HEK293T (cell line): ENCODE measurements around the gene EMSY.

Experiments
- ARNT ChIP-seq: fragments of 450-650 bp; IDR thresholded peaks from 2 replicates; pipeline ENCODE4 v1.6.1; 2017; ENCODE audit warnings: mild to moderate bottlenecking
- ELF4 ChIP-seq: fragments of 450-650 bp; IDR thresholded peaks from 2 replicates; pipeline ENCODE4 v1.6.1; 2017; ENCODE audit warnings: antibody characterized with exemption
- FOXA1 ChIP-seq: fragments of 450-650 bp; IDR thresholded peaks from 2 replicates; pipeline ENCODE4 v1.6.1; 2016; ENCODE audit warnings: mild to moderate bottlenecking
- FOXK2 ChIP-seq: fragments of 450-650 bp; IDR thresholded peaks from 2 replicates; pipeline ENCODE4 v1.6.1; 2016; ENCODE audit warnings: mild to moderate bottlenecking
- HDGF ChIP-seq: fragments of 450-650 bp; IDR thresholded peaks from 2 replicates; pipeline ENCODE4 v1.6.1; 2017; ENCODE audit warnings: antibody characterized with exemption, borderline replicate concordance
- LEF1 ChIP-seq: fragments of 450-650 bp; IDR thresholded peaks from 2 replicates; pipeline ENCODE4 v1.6.1; 2017; ENCODE audit warnings: mild to moderate bottlenecking, borderline replicate concordance
- NFRKB ChIP-seq: fragments of 450-650 bp; IDR thresholded peaks from 2 replicates; pipeline ENCODE4 v1.6.1; 2016; ENCODE audit warnings: mild to moderate bottlenecking, moderate library complexity
- SP1 ChIP-seq: fragments of 450-650 bp; IDR thresholded peaks from 2 replicates; pipeline ENCODE4 v1.6.1; 2017
- TARDBP ChIP-seq: fragments of 450-650 bp; IDR thresholded peaks from 2 replicates; pipeline ENCODE4 v1.6.1; 2016
- TF ChIP-seq, protein P1 (sequence below): fragments of 450-650 bp; IDR thresholded peaks from 2 replicates; pipeline ENCODE4 v1.6.1; 2016

DNA sequence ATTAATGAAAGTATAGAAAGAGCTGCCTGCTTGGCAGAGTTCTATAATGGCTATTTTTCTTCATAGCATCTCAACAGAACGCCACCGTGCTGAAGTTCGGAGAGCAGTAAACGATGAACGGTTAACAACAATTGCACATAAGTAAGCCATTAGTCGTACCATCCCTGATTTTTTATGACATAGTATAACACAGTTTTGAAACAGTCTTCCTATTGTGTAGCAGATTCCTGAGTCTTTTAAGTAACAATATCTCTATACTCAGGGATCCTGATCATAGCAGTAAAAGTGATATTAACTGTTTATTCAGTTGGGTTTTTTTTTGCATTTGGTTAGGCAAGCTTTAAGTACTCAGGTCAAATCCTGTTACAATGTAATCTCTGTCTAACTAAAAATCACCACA, 8.4 kb downstream of the EMSY start:
- no peak for TF ChIP-seq FOXK2
- TF ChIP-seq HDGF, result no peak
- TF ChIP-seq LEF1, result no peak
- no peak for TF ChIP-seq NFRKB
- no peak for TF ChIP-seq SP1
- TF ChIP-seq ELF4, result no peak
- TF ChIP-seq ARNT, result no peak
- TF ChIP-seq FOXA1, result no peak
- TF ChIP-seq TARDBP, result no peak
- TF ChIP-seq, protein P1, sequence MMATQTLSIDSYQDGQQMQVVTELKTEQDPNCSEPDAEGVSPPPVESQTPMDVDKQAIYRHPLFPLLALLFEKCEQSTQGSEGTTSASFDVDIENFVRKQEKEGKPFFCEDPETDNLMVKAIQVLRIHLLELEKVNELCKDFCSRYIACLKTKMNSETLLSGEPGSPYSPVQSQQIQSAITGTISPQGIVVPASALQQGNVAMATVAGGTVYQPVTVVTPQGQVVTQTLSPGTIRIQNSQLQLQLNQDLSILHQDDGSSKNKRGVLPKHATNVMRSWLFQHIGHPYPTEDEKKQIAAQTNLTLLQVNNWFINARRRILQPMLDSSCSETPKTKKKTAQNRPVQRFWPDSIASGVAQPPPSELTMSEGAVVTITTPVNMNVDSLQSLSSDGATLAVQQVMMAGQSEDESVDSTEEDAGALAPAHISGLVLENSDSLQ, result no peak
